GM19467 (cell line): ENCODE results near the gene P4HA3.
"Not testable (repeated sequence)": the region's sequence is repeated elsewhere in the genome, so short reads cannot be mapped to it uniquely, and the experiment has no call there.

Experiments used
- ATAC-seq: cut with Tn5 transposase; IDR thresholded peaks from one replicate; pipeline ENCODE4 v1.9.1; 2021; ENCODE audit warnings: mild to moderate bottlenecking, moderate library complexity; ENCODE audit not compliant: unreplicated experiment

The P4HA3 gene

DNA sequence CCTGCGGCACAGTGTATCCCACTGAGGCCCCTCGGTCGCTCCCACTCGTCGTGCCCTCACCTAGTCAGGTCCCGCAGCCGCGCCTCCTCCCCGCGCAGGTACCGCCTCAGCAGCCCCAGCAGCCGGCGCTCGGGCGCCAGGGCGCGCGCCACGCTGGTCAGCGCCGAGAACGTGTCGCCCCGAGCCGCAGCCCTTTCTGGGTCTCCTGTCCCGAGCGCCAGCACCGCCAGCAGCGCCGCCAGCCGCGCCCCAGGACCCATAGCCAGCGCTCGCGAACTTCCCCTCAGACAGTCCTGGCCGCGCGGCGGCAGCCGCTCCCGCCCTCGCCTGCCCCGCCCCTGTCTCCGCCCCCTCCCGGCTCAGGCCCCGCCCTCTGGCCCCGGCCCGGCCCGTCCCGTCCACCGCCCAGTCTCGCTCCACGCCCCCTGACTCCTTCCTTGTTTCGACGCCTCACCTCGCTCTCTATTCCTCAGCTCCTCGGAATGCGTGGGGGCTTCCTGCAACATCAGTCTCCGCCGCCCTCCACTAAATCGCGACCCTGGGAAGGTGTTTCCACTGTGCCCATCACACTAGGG lies at the start of gene P4HA3:
Gene P4HA3, minus strand, starts transcription at position 289 of the 575 bp plus-strand sequence. Its CDS starts 29 bp downstream, at position 260.
- no peak for ATAC-seq

DNA sequence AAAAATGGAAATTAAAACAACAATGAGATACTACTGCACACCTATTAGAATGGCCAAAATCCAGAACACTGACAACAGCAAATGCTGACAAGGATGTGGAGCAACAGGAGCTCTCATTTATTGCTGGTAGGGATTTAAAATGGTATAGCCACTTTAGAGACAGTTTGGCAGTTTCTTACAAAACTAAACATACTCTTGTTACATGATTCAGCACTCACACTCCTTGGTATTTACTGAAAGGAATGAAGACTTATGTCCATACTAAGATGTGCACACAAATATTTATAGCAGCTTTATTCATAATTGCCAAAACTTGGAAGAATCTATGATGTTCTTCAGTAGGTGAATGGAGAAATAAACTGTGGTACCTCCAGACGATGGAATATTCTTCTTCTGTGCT lies 46.0 kb upstream of the P4HA3 start:
- no peak for ATAC-seq

DNA sequence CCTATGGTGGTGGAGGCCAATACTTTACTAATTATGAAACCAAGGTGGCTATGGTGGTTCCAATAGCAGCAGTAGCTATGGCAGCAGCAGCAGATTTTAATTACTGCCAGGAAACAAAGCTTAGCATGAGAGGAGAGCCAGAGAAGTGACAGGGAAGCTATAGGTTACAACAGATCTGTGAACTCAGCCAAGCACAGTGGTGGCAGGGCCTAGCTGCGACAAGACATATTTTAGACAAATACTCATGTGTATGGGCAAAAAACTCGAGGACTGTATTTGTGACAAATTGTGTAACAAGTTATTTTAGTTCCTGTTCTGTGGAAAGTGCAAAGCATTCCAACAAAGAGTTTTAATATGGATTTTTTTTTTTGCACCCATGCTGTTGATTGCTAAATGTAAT lies 44.2 kb upstream of the P4HA3 start:
- no peak for ATAC-seq

- no peak for ATAC-seq
Observed at GRCh38 chr11:74354036-74354435, 42.6 kb upstream of the P4HA3 start.

GRCh38 chr11:74347381-74347780 lies 35.9 kb upstream of the P4HA3 start:
- ATAC-seq, result no peak

DNA sequence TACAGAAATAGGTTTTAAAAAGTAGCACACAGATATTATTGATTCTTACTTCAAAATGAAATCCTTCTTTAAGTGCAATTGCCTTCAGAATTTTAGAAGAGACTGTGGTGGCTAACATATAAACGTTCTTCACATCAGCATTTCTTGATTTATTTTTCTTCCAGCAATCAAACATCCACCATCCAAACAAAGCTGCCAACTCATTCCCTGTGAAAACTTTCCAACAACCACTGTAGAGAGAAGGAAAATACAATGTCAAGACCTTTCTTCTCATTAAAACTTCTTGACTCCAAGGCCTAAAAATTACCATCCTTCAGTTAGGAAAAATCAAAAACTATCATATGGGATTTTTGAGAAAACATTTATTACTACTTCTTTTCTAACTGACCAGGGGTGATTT lies 34.0 kb upstream of the P4HA3 start:
- no peak for ATAC-seq

DNA sequence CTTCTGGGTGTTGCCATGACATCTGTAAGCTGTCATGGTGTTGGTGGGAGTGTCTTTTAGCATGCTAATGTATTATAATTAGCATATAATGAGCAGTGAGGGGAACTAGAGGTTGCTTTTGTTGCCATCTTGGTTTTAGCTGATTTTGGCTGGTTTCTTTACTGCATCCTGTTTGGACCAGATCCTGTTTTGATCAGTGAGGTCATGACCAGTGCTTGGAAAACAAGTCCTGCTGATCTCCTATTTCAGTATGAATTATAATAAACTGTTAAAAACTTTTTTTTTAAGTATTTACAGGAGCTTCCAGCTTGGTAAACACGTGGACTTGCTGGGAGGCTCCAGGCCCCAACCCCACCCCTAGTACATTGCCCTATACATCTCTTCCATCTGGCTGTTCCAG lies 30.5 kb upstream of the P4HA3 start:
- no peak for ATAC-seq

- ATAC-seq, result no peak
Observed at GRCh38 chr11:74339619-74340018, 28.2 kb upstream of the P4HA3 start.

DNA sequence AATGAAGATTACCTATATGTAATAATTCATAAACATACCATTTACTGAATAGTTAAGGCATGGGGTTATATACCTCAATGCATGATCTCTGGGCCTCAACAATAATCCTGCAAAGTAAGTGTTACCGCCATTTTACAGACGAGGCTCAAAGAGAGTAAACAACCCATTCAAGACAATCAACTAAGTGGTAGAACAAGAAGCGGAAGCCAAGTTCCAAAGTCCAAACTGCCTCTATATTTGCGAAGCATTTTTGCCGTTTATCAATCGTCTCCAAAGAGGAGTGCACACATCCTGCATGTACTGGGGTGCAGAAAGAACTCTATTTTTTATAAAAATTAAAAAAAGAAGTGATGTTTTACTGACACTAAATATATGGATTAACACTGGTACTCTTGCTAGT lies 27.5 kb upstream of the P4HA3 start:
- no peak for ATAC-seq

GRCh38 chr11:74333193-74333592 lies 21.8 kb upstream of the P4HA3 start:
- no peak for ATAC-seq

DNA sequence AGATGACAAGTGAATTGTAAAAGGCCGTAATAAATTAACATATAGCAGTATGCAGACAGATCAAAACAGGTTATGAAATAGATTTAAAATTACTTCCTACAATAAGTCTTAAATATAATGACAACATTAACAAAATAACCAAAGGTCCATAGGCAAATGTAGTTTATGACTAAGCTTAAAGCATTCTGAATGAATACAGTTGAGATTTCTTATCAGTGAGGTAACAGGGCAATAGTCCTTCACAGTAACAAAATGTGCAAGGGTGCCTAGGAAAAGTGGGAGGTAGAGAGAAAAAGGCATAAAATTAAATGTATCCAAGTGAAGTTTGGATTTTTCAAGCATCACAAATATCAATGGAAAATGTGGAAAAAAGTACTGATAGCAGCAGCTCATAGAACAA lies 20.9 kb upstream of the P4HA3 start:
- ATAC-seq, result no peak

DNA sequence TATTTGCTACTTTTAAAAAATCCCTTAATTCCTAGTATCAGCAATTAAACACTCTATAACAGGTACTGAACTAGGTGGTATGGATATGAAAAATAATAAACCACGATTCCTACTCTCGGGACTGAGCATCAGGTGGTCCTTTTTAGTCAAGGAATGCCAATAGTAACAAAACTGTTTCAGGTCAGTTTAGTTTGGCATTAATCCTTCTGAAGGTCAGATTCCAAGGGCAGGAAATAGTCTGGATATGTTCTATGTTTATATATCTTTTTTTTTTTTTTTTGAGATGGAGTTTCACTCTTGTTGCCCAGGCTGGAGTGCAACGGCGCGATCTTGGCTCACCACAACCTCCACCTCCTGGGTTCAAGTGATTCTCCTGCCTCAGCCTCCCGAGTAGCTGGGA lies 19.6 kb upstream of the P4HA3 start:
- not testable (repeated sequence) for ATAC-seq

- ATAC-seq, result no peak
Observed at GRCh38 chr11:74330075-74330858, 18.8 kb upstream of the P4HA3 start.

- no peak for ATAC-seq
Observed at GRCh38 chr11:74327076-74327475, 15.6 kb upstream of the P4HA3 start.

DNA sequence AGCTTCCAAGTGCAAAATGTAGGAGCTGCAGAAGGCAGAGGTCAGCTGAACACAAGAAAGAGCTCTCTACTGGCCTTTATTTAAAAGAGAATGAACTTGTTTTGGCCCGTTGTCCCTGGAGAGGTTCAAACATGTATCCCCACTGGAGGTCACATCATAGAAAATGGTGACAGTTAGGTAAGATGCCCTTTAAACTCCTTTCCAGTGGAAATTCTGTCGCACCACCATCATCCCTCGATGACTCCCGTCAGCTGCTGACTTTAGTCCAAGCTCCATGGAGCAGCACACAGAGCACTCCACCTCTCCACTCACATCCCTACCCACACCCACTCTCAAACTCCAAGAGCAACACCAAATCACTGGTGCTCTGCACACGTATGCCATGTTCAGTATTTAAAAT lies 15.2 kb upstream of the P4HA3 start:
- no peak for ATAC-seq

DNA sequence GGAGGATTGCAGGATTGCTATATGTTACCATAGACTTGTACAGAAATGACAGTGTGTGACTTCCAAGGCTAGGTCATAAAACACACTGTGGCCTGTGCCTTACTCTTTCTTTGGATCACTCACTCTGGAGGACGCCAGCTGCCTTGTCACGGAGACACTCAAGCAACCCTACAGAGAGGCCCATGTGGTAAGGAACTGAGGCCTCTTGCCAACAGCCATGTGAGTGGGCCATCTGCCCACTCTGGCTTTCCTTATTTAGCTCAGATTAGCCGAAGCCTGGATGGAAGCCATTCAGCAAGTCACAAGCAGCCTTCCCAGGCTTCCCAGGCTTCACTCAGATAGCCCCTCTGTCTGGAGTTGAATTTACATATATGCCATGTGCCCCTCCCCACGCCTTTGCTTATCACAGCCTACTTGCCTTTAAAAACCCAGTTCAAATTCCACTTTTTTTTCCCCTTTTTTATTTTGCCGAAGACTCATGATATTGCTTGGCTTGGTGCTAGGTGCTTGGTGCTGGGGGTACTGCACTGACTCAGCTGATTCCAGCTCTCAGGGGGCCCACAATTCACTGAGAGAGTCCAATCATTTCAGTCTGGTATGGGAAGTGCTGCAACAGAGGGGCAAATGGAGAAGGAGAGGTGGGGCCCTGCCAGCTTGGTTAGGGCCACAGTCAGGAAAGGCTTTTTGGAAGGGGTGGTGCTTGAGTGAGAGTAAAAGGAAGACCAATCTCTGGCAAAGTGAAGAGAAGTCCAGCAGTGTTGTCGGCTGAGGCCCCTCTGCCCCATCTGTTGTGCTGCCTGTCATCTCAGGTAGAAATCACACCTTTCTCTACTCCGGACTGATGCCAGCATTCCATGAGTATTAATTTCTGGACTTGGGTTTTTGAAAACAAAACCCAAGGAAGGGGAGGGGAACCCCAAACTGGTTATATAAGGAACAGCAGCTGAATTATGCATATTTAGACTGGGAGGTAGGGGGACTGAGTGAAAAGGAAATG lies 14.5 kb upstream of the P4HA3 start:
- no peak for ATAC-seq

DNA sequence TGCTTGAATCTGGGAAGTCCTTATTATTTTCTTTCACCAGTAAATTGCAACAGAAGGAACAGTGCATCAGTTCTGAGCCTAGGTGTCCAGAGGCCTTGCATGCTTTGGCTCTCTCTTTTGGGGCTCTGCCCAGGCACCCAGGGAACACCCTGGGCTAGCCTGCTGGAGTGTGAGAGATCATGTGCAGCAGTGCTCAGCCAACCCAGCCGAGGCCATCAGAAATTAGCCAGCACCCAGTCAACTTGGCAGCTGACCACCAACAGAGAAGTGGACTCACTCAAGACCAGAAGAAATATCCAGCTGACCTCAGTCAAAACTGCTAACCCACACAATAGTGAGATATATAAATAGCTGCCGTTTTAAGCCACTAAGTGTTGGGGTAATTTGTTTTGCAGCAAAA lies 11.2 kb upstream of the P4HA3 start:
- no peak for ATAC-seq

DNA sequence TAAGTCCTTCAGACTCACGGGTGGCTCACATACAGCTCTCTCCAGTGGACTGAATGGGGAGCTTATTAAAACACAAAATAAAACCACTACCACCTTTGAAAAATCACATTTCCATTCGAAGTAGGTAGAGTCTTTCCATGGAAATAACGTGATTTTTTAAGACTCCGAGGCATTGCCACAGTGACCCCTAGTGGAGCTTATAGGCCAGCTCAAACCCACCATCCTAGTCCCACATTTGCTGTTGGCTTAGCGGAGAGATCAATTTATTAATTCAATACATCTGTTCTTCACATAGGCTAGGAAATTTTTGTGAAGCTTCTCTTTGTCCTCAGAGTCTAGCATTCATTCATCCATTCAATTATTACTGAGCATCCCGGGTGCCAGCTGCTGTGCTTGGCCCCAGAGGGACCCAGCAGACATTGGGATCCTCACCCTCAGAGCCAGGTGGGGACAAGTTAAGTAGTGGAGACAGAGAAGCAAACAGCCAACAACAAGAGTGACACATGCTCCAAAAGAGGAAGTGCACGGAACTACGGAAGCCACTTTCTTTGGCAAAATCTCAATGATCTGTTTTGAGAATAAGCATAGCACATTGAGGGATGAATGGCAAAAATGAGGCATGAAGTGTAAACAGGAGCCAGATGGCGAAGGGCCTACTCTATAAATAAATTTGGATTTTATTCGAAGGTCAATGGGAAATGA lies 10.2 kb upstream of the P4HA3 start:
- ATAC-seq, result no peak

DNA sequence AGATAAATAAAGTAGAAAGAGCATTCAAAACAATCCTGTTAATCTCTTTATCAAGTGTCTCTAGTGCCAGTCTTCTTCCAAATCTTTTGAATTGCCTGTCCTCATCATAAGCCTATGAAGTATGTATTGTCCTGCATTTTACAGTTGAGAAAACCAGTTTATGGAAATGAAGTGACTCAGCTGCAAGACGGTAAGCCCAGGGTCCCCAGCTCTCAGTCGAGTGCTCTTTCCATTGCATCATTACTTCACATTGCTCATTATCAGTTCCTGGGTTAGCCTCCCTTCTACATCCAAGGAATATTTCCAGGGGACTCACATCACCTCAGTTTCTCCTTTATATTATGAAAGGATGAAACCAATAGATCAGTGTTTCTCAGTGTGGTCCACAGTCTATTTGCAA lies 9.1 kb upstream of the P4HA3 start:
- ATAC-seq, result no peak

DNA sequence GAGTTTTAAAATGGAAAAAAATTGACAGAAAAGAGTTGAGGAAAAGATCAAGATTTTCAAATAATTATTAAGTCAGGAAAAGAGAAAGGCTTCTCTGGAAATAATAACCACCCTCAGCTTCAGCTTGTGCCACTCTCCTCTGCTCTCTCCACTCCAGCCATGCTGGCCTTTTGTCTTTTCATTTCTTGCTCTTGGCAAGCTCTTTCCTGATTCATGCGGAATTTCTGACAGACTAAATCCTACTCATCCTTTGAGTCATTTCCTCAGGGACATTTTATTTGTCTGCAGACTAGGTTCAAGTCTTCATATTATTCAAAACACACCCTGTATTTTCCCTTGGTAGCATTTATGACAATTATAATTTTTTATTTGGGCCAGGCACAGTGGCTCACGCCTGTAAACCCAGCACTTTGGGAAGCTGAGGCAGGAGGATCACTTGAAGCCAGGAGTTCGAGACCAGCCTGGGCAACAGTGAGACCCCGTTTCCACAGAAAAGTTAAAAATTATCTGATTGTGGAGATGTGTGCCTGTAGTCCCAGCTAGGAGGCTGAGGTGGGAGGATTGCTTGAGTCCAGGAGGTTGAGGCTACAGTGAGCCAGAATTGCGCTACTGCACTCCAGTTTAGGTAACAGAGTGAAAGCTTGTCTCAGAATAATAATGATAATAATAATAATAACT lies 7.8 kb upstream of the P4HA3 start:
- no peak for ATAC-seq
